Activated naive CD4-positive, alpha-beta T cell treated with anti-CD3 and anti-CD28 coated beads, Interleukin-2, amount 50 U/mL, for 24 hours (primary cell): ENCODE measurements around the gene HEPN1.
A peak's percentile ranks its signal among the peaks of the same experiment; 100 is the strongest.

Source experiments
- H3K27ac Mint-ChIP-seq: one replicate; pipeline ENCODE4 v1.8.0; 2021; ENCODE audit warnings: mild to moderate bottlenecking, mixed read lengths
- H3K27me3 Mint-ChIP-seq: one replicate; pipeline ENCODE4 v1.8.0; 2021; ENCODE audit warnings: mixed read lengths
- H3K36me3 Mint-ChIP-seq: one replicate; pipeline ENCODE4 v1.8.0; 2021; ENCODE audit warnings: mixed read lengths
- H3K4me1 Mint-ChIP-seq: one replicate; pipeline ENCODE4 v1.8.0; 2021; ENCODE audit warnings: mixed read lengths
- H3K4me3 Mint-ChIP-seq: one replicate; pipeline ENCODE4 v1.8.0; 2021; ENCODE audit warnings: mild to moderate bottlenecking, mixed read lengths
- H3K9me3 Mint-ChIP-seq: one replicate; pipeline ENCODE4 v1.8.0; 2021; ENCODE audit warnings: mixed read lengths

HEPN1 gene

DNA sequence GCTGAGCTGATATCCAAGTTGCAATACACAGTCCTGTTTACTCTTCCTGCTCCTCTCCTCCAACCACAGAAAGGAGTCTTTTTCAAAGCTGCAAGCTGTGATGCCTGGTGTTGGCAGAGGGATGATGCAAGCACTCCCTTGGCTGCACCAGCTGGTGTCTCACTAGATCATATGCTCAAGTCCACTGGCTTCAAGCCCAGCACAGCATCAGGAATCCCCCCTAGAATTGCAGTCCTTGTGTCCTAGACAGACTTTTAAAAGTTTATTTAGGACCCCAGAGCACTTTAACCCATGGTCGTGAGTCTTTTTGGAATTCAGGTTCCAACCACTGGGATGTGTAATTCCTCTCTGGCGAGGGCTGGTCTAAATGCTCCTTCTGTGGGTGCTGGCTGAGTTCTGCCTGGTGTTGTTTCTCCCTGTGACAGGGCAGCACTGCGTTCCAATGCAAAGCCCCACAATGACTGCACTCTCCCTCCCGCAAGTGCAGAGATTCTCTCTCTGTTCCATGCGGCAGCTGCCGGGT, 1.9 kb upstream of the HEPN1 start:
- peaks cover 4% of the 10 kb centered on the region for H3K4me1 Mint-ChIP-seq
- H3K36me3 Mint-ChIP-seq = no peaks in the 10 kb centered on the region
- H3K27ac Mint-ChIP-seq = no peak overlapping the region
- H3K4me3 Mint-ChIP-seq = no peak overlapping the region
- no peaks in the 10 kb centered on the region for H3K9me3 Mint-ChIP-seq
- no peaks in the 10 kb centered on the region for H3K27me3 Mint-ChIP-seq

DNA sequence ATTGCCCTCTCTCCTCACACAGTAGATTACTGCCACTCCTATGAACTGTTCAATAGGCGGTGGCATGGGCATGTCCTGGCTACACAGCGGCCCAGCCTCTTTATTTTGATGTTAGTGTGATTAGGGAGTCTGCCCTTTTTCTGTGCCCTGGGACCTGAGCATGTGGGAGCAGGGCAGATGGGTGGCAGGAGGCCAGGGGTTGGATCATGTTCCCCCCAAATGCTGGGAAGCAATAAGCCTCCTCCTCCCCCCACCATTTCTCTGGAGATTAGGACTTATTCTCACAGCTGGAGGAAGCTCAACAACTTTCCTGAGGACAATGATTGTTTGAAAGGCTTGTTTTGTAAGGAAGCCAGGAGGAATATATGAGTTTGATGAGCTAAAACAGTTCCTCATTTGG, 848 bp downstream of the HEPN1 start:
- no peaks in the 10 kb centered on the region for H3K9me3 Mint-ChIP-seq
- no peaks in the 10 kb centered on the region for H3K27me3 Mint-ChIP-seq
- H3K36me3 Mint-ChIP-seq = no peaks in the 10 kb centered on the region
- H3K27ac Mint-ChIP-seq = peak overlapping the region; percentile 8
- H3K4me3 Mint-ChIP-seq = peak overlapping the region; percentile 41
- H3K4me1 Mint-ChIP-seq = peaks cover 26% of the 10 kb centered on the region

DNA sequence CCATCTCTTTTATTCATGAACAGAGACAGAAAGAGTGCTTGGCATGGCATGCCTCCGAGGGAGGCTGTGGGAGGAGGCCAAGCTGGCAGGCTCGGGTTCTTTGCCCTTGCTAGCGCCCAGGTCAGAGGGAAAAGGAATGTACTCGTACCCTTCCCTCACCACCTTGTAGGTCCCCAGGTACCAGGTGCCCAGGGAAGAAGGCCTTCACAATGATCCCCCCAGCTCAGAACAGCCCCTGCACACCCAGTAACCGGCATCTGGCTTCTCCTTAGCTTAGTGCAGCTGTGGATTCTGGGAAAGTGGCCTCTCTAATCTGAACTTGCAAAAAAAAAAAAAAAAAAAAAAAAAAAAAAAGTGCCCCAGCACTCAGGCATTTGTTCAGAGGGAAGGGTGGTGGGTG, 1.3 kb downstream of the HEPN1 start:
- H3K27me3 Mint-ChIP-seq = no peaks in the 10 kb centered on the region
- H3K4me1 Mint-ChIP-seq = peaks cover 26% of the 10 kb centered on the region
- no peaks in the 10 kb centered on the region for H3K36me3 Mint-ChIP-seq
- H3K4me3 Mint-ChIP-seq = peak overlapping the region; percentile 76
- no peaks in the 10 kb centered on the region for H3K9me3 Mint-ChIP-seq
- H3K27ac Mint-ChIP-seq = peak overlapping the region; percentile 8

DNA sequence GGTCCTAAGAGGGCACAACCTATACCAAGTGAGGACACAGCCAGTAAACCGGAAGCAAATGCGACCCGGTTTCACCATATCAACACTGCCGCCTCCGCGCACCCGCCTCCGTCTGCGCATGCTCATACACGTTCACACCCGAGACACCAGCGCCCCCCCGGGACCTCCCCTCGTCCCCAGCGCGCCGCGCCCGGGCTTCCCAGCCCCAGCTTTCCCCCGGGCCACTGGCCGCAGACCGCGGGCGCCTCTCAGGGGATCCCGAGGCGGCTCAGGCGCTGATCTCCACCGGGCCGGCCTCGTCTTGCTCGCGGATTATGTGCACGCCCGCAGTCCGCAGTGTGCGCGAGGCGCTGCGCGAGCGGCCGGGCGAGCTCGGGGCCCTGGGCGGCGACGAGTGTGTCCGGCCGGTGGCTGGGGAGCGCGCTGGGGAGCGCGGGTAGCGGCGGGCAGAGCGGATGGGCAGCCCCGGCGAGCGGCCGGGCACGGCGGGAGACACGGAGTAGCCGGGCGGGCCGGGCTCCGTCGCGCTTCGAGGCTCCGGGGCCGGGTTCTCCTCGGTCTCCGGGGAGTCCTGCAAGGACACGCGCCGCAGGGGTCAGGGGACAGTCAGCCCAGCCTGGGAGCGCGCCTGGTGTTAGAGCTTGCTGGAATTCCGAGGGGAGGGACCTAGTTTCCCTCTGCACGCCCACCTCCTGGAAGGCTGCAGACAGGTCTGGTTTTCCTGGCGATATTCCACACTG, 2.0 kb downstream of the HEPN1 start:
- Mint-ChIP-seq H3K27ac (peak overlapping the region; percentile 68), H3K36me3 (no peaks in the 10 kb centered on the region), H3K27me3 (no peaks in the 10 kb centered on the region), H3K4me3 (peak overlapping the region; percentile 76), H3K9me3 (no peaks in the 10 kb centered on the region), H3K4me1 (peaks cover 26% of the 10 kb centered on the region)

DNA sequence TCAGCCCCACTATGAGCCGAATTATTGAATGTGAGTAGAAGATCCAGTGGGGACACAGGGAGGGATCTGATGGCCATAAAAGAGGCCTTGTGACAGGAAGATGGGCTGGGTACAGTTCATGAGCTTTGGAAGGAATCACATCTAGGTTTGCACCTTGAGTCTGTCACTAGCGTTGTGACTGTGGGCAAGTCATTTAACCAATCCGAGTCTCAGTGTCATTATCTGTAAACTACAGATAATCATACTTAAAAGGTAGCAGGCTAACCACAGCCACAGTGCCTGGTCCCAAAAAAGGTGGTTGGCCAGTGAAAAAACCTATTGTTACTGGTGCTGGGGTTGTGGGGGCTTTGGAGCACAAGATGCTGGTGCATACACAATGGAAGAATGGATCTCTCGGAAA, 3.8 kb downstream of the HEPN1 start:
- Mint-ChIP-seq H3K4me1 (peaks cover 26% of the 10 kb centered on the region), H3K4me3 (peak overlapping the region; percentile 27), H3K27ac (no peak overlapping the region), H3K36me3 (no peaks in the 10 kb centered on the region), H3K9me3 (no peaks in the 10 kb centered on the region), H3K27me3 (no peaks in the 10 kb centered on the region)

DNA sequence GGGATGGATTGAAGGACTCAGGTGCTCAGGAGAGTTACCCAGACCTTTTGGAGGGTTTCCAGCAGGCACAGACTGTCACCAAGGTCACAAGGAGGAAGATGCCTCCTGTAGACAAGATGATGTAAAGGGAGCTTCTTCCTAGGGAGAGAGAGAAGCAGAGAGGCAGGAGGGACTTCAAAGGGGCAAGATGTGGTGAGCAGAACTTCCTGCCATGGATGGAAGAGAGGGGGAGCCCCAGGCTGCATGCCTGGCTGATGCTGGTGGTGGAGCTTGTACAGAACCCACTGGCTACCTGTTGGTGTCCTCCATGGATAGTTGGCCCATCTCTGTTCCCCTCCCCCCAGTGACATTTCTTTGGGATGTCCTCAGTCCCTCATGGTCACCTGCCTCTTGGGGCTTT, 4.2 kb downstream of the HEPN1 start:
- no peaks in the 10 kb centered on the region for H3K36me3 Mint-ChIP-seq
- H3K27me3 Mint-ChIP-seq = no peaks in the 10 kb centered on the region
- peak overlapping the region; percentile 42 for H3K27ac Mint-ChIP-seq
- no peaks in the 10 kb centered on the region for H3K9me3 Mint-ChIP-seq
- peak overlapping the region; percentile 27 for H3K4me3 Mint-ChIP-seq
- H3K4me1 Mint-ChIP-seq = peaks cover 26% of the 10 kb centered on the region

DNA sequence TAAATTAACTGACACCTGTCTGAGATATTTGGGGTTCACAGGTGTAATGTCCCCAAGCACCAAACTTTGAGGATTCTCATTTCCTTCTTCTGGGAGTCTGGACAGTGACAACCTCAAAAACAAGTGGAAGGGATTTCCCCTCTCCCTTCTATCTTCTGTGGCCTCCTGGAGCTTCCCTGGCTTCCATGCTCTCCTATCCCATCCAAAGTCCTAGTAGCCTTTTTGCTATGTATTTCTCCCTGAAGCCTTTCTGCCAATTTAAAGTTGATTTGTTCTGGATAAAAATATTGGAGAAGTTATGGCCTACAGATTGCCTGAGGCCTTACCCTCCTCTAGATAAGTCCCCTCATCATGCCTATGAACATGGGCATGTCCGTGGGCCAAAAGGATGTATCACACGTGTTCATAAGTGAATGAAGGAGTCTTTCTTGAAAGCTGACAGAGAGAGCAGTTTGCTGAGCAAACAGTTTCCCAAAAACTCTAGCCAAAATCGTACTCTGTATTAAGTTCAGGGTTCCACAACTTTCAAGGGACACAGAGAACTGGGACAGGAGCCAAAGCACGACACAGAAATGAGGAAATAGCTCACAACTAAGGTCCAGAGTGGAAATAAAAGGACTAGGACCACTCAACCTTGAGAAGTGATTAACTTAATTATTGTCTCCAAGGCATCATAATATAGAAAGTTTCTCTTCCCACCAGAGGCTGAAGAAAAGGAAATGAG, 10.1 kb downstream of the HEPN1 start:
- H3K9me3 Mint-ChIP-seq = no peaks in the 10 kb centered on the region
- peaks cover 12% of the 10 kb centered on the region for H3K4me1 Mint-ChIP-seq
- H3K27ac Mint-ChIP-seq = no peak overlapping the region
- no peak overlapping the region for H3K4me3 Mint-ChIP-seq
- no peaks in the 10 kb centered on the region for H3K36me3 Mint-ChIP-seq
- no peaks in the 10 kb centered on the region for H3K27me3 Mint-ChIP-seq

DNA sequence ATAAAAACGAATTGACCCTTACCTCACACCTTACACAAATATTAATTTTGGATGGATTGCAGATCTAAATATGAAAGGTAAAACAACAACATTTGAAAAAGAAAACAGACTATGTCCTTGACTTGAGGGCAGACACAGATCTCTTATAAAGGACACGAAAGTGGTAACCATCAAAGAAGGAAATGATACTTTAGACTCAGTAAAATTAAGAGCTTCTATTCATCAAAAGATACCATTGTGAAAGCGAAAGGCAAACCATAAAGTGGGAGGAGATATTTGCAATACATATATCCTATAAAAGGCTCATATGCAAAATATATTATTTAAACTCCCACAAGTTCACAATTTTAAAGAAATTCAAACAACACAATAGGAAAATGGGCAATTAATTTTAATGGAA, 11.7 kb downstream of the HEPN1 start:
- H3K4me1 Mint-ChIP-seq = peaks cover 9% of the 10 kb centered on the region
- no peak overlapping the region for H3K4me3 Mint-ChIP-seq
- H3K9me3 Mint-ChIP-seq = no peaks in the 10 kb centered on the region
- H3K27ac Mint-ChIP-seq = no peak overlapping the region
- no peaks in the 10 kb centered on the region for H3K27me3 Mint-ChIP-seq
- no peaks in the 10 kb centered on the region for H3K36me3 Mint-ChIP-seq

DNA sequence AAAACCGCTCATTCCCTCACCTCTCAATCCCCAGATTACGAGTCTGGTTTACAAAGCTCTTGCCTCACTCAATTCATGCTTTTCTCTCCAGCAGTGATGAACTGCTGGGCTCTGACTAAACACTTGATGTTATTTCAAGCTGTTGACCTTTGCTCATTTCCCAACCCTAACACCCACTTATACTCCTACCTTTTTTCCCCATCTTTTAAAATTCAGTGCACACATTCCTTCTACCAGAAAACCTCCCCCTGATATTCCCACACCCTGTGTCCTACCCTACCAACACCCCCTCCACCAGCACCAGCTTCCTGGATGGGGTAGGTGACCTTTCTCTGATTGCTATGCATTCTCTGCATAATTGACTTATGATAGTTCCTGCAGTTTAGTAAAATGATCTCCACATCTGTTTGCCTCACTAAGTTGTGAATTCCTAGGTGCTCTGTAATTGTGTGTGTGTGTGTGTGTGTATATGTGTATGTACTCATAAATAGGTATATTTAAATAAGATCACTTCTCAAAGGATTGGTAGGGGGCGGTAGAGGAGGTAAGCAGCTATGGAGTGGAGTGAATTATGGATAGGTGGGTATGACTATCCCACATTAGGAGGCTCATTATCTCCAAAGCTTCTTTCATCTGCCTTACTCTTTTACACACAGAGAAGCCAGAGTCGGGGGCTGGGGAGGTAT, 16.0 kb downstream of the HEPN1 start:
- Mint-ChIP-seq H3K27me3 (no peaks in the 10 kb centered on the region), H3K4me3 (no peak overlapping the region), H3K4me1 (peaks cover 9% of the 10 kb centered on the region), H3K36me3 (no peaks in the 10 kb centered on the region), H3K27ac (no peak overlapping the region), H3K9me3 (no peaks in the 10 kb centered on the region)

DNA sequence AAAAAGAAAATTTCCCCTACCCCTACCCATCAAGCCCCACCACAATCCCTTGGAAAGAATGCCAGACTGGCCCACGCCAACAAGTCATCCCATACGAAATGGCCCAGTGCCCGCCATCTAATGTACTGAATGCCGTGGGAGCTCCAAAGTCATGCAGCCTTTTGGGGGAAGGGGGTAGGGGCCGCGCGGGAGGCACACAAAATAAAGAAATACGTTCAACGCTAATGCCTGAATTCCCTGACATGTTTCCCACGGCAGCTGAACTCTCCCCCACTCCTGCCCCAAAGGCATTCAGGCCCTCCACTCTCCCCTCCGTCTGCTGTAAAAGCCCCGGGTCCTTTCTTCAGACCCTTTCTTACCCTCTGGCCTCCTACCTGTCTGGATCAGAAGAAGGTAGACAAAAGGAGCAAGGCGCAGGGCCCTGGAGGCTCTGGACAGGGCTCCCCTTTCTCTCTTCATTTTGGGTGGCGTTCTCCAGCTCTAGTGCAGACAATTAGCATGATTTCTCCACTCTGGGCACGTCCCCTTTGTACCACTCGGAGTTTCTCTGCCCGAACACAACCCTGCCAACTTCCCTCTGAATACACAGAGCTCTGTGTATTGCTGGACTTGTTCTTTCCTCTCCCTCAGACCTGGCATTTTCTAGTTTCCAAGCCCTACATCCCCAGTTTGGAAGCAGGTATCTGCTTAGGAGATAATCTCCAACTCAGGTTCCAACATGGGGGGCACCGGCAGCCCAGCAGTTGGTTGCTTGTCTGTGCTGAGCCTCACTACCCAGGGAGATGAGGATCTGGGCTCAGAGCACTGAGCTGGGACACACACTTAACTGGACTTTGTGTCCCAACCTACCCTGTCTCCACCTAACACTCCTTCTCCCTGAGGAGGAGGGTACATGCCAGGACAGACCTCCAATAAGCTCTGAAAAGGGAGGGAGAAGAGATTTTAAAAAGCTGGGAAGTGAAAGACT, 16.8 kb downstream of the HEPN1 start, which contains the start of gene HEPACAM:
TSS of gene HEPACAM (minus strand) at position 500 of the 967 bp plus-strand sequence. CDS start at position 459, 41 bp downstream.
- Mint-ChIP-seq H3K9me3 (no peaks in the 10 kb centered on the region), H3K4me3 (no peak within 1 kb of the TSS), H3K4me1 (peaks cover 1% of the 10 kb centered on the region), H3K36me3 (no peaks in the 10 kb centered on the region), H3K27me3 (no peaks in the 10 kb centered on the region), H3K27ac (no peak within 1 kb of the TSS)

DNA sequence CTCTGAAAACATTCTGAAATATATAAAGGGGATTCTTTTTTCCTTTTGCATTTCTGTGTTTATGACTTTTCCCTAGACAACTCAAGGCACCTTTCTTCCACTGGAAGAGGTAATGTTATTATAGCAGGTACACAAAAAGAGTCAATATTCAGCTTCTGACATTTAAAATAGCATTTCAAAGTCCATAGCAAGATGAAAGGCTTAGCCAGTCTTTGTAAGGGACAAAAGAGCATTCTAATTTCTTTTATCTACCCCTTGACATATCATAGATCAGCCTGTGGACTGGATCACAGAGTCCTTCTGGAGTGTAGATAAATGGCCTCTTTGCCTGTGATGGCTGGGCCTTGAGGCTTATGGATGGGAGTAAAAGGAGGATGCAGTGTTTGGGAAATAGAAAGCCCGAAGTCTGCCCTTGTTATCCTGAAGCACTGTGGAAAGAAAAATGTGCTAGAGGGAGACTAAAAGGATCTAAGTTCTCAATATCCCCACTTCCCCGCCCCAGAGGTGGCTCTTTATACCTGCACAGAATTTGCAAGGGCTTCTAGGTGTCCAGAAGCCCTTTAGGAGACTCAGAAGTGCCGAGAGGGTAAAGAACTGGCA, 18.4 kb downstream of the HEPN1 start:
- H3K9me3 Mint-ChIP-seq = no peaks in the 10 kb centered on the region
- H3K27me3 Mint-ChIP-seq = no peaks in the 10 kb centered on the region
- no peak overlapping the region for H3K27ac Mint-ChIP-seq
- no peaks in the 10 kb centered on the region for H3K4me1 Mint-ChIP-seq
- no peak overlapping the region for H3K4me3 Mint-ChIP-seq
- no peaks in the 10 kb centered on the region for H3K36me3 Mint-ChIP-seq

DNA sequence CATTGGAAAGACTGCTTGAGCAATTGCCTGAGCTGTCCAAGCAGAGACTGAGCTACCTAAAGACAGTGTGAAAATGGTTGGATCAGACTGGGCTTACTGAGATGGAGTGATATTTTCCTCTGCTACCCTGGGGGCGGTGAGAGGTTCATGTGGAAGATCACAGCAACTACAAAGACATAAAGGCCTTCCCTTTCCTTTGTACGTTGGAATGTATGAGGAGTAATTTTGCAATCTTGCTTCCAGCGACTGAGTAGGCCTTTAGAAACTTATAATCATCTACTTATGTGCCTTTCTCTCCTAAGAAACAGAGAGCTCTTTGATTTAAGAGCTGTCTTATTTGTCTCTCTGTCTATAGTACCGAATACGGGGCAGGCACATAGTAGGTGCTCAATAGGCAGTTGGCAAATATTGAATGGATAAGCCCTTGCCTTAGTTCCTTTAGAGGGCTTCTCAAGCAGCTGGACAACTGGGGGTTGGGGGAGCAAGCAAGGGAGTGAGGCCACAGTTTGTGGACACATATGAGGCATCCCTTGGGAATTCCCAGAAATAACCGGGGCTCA, 19.2 kb downstream of the HEPN1 start:
- no peak overlapping the region for H3K27ac Mint-ChIP-seq
- no peaks in the 10 kb centered on the region for H3K36me3 Mint-ChIP-seq
- no peaks in the 10 kb centered on the region for H3K27me3 Mint-ChIP-seq
- H3K4me1 Mint-ChIP-seq = peaks cover 8% of the 10 kb centered on the region
- H3K4me3 Mint-ChIP-seq = no peak overlapping the region
- H3K9me3 Mint-ChIP-seq = no peaks in the 10 kb centered on the region

DNA sequence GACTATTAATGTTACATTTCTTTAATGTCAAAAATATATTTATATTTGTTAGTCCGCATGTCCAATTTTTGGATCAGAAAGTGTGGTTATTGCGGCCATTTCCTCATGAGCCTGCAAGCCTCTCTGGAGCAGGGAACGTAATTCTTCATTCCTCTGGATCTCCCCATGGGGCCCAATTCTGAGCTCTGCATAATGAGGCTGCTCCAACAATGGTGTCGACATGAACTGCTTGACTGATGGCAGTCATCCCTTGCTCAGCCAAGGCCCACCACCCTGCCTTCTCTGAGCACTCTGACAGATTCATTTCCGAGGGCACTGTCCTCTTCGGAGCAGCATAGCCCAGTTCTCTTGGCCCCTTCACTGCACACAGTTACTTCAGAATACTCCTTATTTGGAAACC, 19.9 kb downstream of the HEPN1 start:
- H3K36me3 Mint-ChIP-seq = no peaks in the 10 kb centered on the region
- H3K4me1 Mint-ChIP-seq = peaks cover 15% of the 10 kb centered on the region
- H3K4me3 Mint-ChIP-seq = no peak overlapping the region
- H3K9me3 Mint-ChIP-seq = no peaks in the 10 kb centered on the region
- no peaks in the 10 kb centered on the region for H3K27me3 Mint-ChIP-seq
- H3K27ac Mint-ChIP-seq = no peak overlapping the region

DNA sequence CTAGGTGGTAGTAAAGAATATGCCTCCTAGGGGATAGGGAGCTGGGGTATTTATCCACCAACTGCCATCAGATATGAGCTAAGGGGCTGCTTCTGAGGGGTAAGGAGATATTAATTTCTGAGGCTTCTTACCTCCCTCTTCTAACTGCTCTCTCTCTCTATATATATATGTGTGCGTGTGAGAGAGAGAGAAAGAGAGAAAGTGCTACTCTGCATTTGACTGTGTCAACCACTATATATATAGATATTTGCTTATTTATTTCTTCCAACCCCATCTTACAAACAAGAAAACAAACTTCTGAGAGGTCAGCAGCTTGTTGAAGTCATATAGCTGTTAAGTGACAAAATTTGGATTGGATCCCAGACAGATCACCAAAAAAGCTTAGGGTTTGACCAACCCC, 22.7 kb downstream of the HEPN1 start:
- peaks cover 24% of the 10 kb centered on the region for H3K4me1 Mint-ChIP-seq
- no peaks in the 10 kb centered on the region for H3K9me3 Mint-ChIP-seq
- no peaks in the 10 kb centered on the region for H3K27me3 Mint-ChIP-seq

More for the DNA sequence above, 22.7 kb downstream of the HEPN1 start:
- H3K27ac Mint-ChIP-seq = no peak overlapping the region
- no peak overlapping the region for H3K4me3 Mint-ChIP-seq
- H3K36me3 Mint-ChIP-seq = no peaks in the 10 kb centered on the region
